Daoy (cell line): ENCODE measurements around the gene DSG3. TPM values are rescaled to one million over a fixed set of nuclear protein-coding genes. Genes with fewer than 3 reads are reported as not detected.

Source experiments
- total RNA-seq: library from RNA; depleted of rRNA; stranded (reverse); fragments of >200 nt; shearing (Covaris generic); gene quantifications from 2 replicates; pipeline ENCODE4 v1.2.3, GENCODE V29; 2014; rRNA removed

Gene DSG3
- total RNA-seq, 1 experiment from 2014 or later = not detected

Other genes starting within 250 kb of the DSG3 start
- gene DSG1, start 129.6 kb upstream of the DSG3 start, total RNA-seq = not detected in 2 replicates
- not detected in 2 replicates for gene DSG4, start 71.0 kb upstream of the DSG3 start, total RNA-seq
- gene DSG2, start 50.4 kb downstream of the DSG3 start, total RNA-seq = 22.2 and 22.3 TPM in 2 replicates
- gene TTR, start 144.1 kb downstream of the DSG3 start, total RNA-seq = not detected in 2 replicates
- gene B4GALT6, start 236.8 kb downstream of the DSG3 start, total RNA-seq = 5.8 and 6.0 TPM in 2 replicates